Epidermal melanocyte (primary cell): Measurements from ENCODE around the gene CYP2C18.
"Not testable (repeated sequence)": the region's sequence is repeated elsewhere in the genome, so short reads cannot be mapped to it uniquely, and the experiment has no call there.

Experiments
- DNase-seq: peaks from one replicate; pipeline ENCODE4 v3.0.0; 2011; ENCODE audit warnings: low spot score; ENCODE audit not compliant: insufficient read length

Gene CYP2C18

DNA sequence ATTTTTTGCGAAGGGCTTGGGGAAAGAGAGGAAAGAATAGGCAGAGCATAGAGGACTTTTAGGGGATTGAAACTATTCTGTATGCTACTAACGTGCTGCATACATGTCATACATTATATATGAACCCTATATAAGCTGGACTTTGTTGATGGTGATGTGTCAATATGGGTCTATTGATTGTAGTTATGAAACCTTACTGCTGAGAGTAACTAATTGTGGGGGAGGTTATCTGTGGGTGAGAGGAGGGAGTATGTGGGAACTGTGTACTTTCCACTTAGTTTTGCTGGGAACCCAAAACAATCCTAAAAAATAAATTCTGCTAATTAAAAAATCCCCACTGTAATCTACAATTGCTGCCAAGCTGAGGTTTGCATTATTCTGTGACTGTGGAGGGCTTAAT, 63.6 kb downstream of the CYP2C18 start:
- DNase-seq = no peak

DNA sequence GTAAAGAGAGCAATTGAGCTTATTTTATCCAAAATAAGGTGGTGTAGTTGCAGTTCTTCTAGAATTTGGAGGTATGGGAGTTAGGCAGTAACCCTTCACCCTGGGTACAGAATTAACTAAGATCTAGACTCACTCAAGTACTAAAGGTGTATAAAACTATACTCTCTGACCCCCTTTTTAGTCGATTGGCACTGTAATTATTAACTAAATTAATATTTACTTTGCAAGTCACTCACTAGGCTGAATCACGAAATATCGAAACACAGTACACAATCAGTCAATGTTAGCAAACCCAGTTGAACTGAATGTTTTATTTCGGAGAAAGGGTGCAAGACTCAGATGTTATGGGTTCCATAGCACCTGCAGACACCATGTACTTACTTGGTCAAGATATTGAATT, 64.3 kb downstream of the CYP2C18 start:
- no peak for DNase-seq

DNA sequence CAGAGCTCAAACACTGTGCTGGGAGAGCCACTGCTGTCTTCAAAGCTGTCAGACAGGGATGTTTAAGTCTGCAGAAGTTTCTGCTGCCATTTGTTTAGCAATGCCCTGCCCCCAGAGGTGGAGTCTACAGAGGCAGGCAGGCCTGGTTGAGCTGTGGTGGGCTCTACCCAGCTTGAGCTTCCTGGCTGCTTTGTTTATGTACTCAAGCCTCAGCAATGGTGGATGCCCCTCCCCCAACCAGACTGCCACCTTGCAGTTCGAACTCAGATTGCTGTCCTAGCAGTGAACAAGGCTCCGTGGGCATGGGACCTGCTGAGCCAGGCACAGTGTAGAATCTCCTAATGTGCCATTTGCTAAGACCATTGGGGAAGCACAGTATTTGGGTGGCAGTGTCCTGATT, 74.4 kb downstream of the CYP2C18 start:
- DNase-seq = no peak

DNA sequence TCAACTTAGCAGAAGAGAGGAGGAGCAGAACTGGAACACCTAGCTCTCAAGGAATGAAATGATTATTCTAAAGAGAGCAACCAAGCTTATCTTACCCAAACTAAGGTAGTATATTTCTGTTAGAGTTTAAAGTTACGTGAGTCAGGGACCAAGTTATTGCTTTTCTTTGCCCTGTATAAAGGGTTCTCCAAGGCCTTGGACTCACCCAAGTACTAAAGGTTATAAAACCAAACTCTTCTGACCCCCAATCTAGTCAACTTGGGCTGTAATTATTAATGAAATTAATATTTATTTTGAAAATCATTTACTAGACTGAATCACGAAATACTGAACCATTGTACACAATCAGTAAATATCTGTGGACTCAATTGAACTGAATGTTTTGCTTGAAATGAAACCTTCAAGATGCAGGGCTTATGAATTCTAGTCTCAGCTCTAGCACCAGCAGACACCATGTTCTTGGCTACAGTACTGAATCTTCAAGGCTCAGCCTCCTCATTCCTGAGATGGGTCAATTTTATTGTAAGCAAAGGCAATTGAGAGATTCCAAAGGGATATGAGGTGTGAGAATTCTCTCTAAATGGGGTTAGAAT, 77.2 kb downstream of the CYP2C18 start:
- no peak for DNase-seq

DNA sequence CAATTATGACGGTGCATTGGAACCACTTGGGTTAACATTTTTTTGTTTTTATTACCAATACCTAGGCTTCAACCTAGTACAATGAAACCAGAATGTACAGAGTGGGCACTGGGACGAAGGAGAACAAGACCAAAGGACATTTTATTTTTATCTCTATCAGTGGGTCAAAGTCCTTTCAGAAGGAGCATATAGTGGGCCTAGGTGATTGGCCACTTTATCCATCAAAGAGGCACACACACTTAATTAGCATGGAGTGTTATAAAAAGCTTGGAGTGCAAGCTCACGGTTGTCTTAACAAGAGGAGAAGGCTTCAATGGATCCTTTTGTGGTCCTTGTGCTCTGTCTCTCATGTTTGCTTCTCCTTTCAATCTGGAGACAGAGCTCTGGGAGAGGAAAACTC, 78.9 kb downstream of the CYP2C18 start, which contains the start of gene CYP2C19:
TSS of gene CYP2C19 (plus strand) at position 289 of the 400 bp plus-strand sequence. CDS start at position 314, 25 bp downstream.
- DNase-seq = no peak

DNA sequence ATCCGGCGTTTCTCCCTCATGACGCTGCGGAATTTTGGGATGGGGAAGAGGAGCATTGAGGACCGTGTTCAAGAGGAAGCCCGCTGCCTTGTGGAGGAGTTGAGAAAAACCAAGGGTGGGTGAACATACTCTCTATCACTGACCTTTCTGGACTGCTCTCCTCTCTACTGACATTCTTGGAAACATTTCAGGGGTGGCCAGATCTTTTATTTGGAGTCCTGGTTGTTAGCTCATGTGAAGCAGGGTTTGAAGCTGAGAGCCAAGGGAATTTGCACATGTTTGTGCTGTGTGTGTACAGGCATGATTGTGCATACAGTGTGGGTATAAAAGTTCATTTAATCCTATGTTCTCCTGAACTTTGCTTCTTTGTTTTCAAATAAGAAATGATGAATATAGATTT, 91.9 kb downstream of the CYP2C18 start:
- DNase-seq = not testable (repeated sequence)

DNA sequence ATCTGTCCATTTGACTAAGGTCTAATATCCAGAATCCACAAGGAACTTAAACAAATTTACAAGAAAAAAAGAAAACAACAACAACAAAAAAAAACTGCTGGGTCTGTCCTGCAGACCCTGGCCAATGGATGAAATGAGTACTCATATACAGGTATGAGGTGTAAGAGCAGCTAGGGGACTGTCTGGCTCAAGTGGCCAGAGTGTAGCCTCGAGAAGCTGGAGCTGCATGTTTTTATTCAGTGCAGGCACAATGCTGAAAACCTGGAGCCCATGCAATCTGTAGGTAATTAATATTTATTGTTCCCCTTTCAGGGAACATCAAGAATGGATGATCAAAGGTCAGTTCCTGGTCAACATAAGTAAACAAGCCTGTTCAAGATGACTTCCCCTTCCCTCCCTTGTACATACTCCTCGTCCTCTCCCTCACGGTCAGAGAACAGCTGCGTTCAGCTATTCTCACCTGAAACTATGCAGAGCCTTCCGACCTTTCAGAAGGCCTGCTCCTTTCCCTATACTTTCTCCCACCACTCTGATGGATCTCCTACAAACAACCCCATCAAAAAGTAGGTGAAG, 94.4 kb downstream of the CYP2C18 start:
- DNase-seq = no peak

DNA sequence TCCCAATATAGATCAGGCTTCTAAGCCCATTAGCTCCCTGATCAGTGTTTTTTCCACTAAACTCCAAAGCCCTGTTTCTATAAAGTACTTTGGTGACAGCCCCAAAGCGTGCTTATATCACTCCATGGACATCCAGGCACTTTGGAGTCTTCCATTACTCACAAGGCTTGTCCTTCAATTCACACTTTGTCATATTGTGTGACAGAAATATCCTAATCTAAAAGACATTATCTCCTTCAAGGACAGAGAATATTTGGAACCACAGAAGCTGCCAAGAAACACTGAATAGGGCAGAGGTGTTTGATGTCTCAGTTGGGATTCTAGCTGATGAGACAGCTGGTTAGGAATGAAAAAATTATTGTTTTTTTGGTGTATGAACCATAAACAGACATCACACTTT, 97.3 kb downstream of the CYP2C18 start:
- DNase-seq = no peak

DNA sequence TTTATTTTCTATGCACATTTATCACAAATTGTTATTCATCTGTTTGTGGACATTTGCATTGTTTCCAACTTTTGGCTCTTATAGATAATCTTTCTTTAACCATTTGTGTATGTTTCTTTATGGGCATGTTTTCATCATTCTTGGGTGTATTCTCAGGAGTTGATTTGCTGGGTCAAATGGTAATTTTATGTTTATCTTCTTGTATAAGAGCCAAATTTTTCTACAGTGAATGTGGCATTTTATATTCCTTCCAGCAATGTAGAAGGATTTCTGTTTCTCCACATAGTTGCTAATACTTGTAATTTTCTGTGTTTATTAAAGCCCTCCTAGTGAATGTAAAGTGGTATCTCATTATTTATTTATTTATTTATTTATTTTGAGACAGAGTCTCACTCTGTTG, 100.7 kb downstream of the CYP2C18 start:
- DNase-seq = no peak

DNA sequence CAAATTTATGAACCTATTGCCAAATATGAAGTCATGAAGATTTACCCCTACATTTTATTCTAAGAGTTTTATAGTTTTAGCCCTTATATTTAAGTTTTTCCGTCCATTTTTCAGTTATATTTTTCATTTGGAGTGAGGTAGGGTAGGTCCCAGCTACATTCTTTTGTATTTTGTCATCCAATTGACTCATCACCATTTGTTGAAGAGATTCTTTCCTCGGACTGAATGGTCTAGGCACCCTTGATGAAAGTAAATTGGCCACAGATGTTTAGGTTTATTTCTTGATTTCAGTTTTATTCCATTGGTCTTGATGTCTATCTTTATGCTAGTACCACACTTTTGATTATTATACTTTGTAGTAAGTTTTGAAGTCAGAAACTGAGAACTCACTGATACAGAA, 101.7 kb downstream of the CYP2C18 start:
- DNase-seq = no peak
